Epithelial cell of esophagus (primary cell): ENCODE measurements around the gene ZNF511.

ENCODE experiments used
- DNase-seq: peaks from one replicate; pipeline ENCODE4 v3.0.0; 2010; ENCODE audit warnings: low read depth
- H3K4me3 ChIP-seq: 2 replicates; pipeline ENCODE4 v1.5.1; 2011; ENCODE audit warnings: mild to moderate bottlenecking, low read length, control low read depth
- CTCF ChIP-seq: IDR thresholded peaks from 2 replicates; pipeline ENCODE4 v1.5.1; 2011; ENCODE audit warnings: low read depth, mild to moderate bottlenecking, low read length, control low read depth, inconsistent platforms; ENCODE audit not compliant: insufficient read depth; ENCODE audit errors: missing control alignments

Gene ZNF511

GRCh38 chr10:133270204-133270603, 38.5 kb upstream of the ZNF511 start:
- no peak overlapping the region for H3K4me3 ChIP-seq
- TF ChIP-seq CTCF = no peak
- no peak for DNase-seq

- no peak overlapping the region for H3K4me3 ChIP-seq
- no peak for DNase-seq
- TF ChIP-seq CTCF = no peak
These were observed 37.9 kb upstream of the ZNF511 start for GRCh38 chr10:133270773-133271297.

GRCh38 chr10:133271521-133272300, 37.0 kb upstream of the ZNF511 start:
- no peak for DNase-seq
- TF ChIP-seq CTCF = no peak
- no peak overlapping the region for H3K4me3 ChIP-seq

GRCh38 chr10:133272301-133272963, 36.3 kb upstream of the ZNF511 start:
- DNase-seq = no peak
- no peak overlapping the region for H3K4me3 ChIP-seq
- no peak for TF ChIP-seq CTCF

- DNase-seq = no peak
- H3K4me3 ChIP-seq = no peak overlapping the region
- no peak for TF ChIP-seq CTCF
These were observed 35.7 kb upstream of the ZNF511 start for GRCh38 chr10:133272964-133273420.

- no peak for DNase-seq
- TF ChIP-seq CTCF = no peak
- no peak overlapping the region for H3K4me3 ChIP-seq
These were observed 35.1 kb upstream of the ZNF511 start for GRCh38 chr10:133273534-133274143.
